GM12892 (cell line): Measurements from ENCODE around the gene OXNAD1.

Experiments used
- POLR2A ChIP-seq: IDR thresholded peaks from 2 replicates; pipeline ENCODE4 v1.6.1; 2011; ENCODE audit warnings: low read depth, low read length, control low read depth
- POLR2AphosphoS5 ChIP-seq: IDR thresholded peaks from 2 replicates; pipeline ENCODE4 v1.6.1; 2011; ENCODE audit warnings: low read depth, low read length, control low read depth
- TAF1 ChIP-seq: IDR thresholded peaks from 2 replicates; pipeline ENCODE4 v1.6.1; 2011; ENCODE audit warnings: low read depth, mild to moderate bottlenecking, control low read depth, low read length, borderline replicate concordance

DNA sequence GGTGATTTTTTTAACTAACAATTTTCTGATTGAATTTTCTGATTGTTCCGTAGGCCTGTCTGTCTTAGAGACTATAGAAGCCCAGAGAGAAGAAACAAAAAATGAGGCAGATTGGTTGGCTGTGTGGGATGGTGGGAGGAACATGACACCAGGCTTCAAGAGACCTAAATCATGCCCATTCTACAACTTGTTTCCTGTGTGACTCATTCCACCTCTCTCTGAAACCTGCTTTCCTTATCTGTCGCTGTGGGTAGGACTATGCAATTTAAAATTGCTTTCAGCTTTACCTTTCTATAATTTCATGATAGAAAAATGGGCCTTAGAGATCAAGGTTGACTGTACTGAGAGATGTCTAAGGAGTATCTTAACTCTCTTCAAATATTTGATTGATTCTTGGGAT, 44.5 kb downstream of the OXNAD1 start:
- TF ChIP-seq TAF1, result no peak
- peak; percentile 42 for TF ChIP-seq POLR2A
- peak; percentile 80 for TF ChIP-seq POLR2AphosphoS5
